Urinary bladder (tissue), 4 donors: ENCODE measurements around the gene FERMT3. TPM values are rescaled to one million over a fixed set of nuclear protein-coding genes. Genes with fewer than 3 reads are reported as not detected.

Experiments
- DNase-seq: peaks from one replicate; pipeline ENCODE4 v3.0.0-alpha.2; 2015; ENCODE audit errors: extremely low spot score
- H3K27ac ChIP-seq: one replicate; pipeline ENCODE4 v1.5.1; 2013; ENCODE audit warnings: low read depth, mild to moderate bottlenecking, moderate library complexity
- H3K36me3 ChIP-seq: one replicate; pipeline ENCODE4 v1.6.1; 2013; ENCODE audit warnings: mild to moderate bottlenecking, moderate library complexity; ENCODE audit not compliant: insufficient read depth
- H3K4me1 ChIP-seq: one replicate; pipeline ENCODE4 v1.6.1; 2013; ENCODE audit warnings: mild to moderate bottlenecking, moderate library complexity; ENCODE audit not compliant: insufficient read depth
- H3K4me3 ChIP-seq: one replicate; pipeline ENCODE4 v1.5.1; 2013; ENCODE audit warnings: low read depth, low read length
- WGBS: extraction: QIAGEN DNeasy Blood & Tissue Kit; methylation state at CpG from one replicate; pipeline ENCODE4 v1.1.7; 2013; 5-methylcytosine and 5-hydroxymethylcytosine counted together
- polyA plus RNA-seq: library from polyadenylated mRNA; stranded (reverse); fragments of 200-250 nt; gene quantifications from one replicate; pipeline ENCODE4 v1.2.3, GENCODE V29; 2013
- total RNA-seq: library from RNA; depleted of rRNA; stranded (reverse); fragments of >200 nt; gene quantifications from one replicate; pipeline ENCODE4 v1.2.3, GENCODE V29; 2014
- donor health status: healthy with polysubstance abuse.
- donor health status: healthy.

Gene FERMT3
- total and polyA plus RNA-seq, 2 donors = 7.8 to 16.8 TPM

GRCh38 chr11:64203421-64204079 is 3.0 kb upstream of the FERMT3 start:
- H3K36me3 ChIP-seq = no peaks in the 10 kb centered on the region
- WGBS = 89% methylated on average over 27 of the region's 27 CpGs
- no peak overlapping the region for H3K4me3 ChIP-seq
- no peak for DNase-seq
- H3K4me1 ChIP-seq = no peaks in the 10 kb centered on the region
- H3K27ac ChIP-seq = no peak overlapping the region

- no peak for DNase-seq
- Histone ChIP-seq H3K4me3 (no peak overlapping the region), H3K4me1 (no peaks in the 10 kb centered on the region), H3K27ac (no peak overlapping the region), H3K36me3 (no peaks in the 10 kb centered on the region)
- 73% methylated on average over 16 of the region's 16 CpGs for WGBS
Observed at GRCh38 chr11:64204080-64204440, 2.5 kb upstream of the FERMT3 start.

GRCh38 chr11:64204464-64204989 is 2.0 kb upstream of the FERMT3 start:
- 22% methylated on average over 7 of the region's 7 CpGs for WGBS
- Histone ChIP-seq H3K36me3 (no peaks in the 10 kb centered on the region), H3K4me3 (no peak overlapping the region), H3K4me1 (no peaks in the 10 kb centered on the region), H3K27ac (no peak overlapping the region)
- peak; percentile 73 for DNase-seq

- H3K4me1 ChIP-seq = no peaks in the 10 kb centered on the region
- WGBS = 49% methylated on average over 30 of the region's 30 CpGs
Observed at GRCh38 chr11:64207256-64208085, 950 bp downstream of the FERMT3 start.

GRCh38 chr11:64208086-64208795 is 1.7 kb downstream of the FERMT3 start:
- Histone ChIP-seq H3K27ac (peak overlapping the region; percentile 35), H3K4me3 (no peak overlapping the region), H3K36me3 (no peaks in the 10 kb centered on the region), H3K4me1 (no peaks in the 10 kb centered on the region)
- 74% methylated on average over 23 of the region's 23 CpGs for WGBS
- no peak for DNase-seq

More at GRCh38 chr11:64207256-64208085, 950 bp downstream of the FERMT3 start:
- Histone ChIP-seq H3K4me3 (peak overlapping the region; percentile 21), H3K27ac (peak overlapping the region; percentile 54), H3K36me3 (no peaks in the 10 kb centered on the region)
- DNase-seq = no peak

GRCh38 chr11:64208796-64209562 is 2.5 kb downstream of the FERMT3 start:
- Histone ChIP-seq H3K4me3 (no peak overlapping the region), H3K36me3 (no peaks in the 10 kb centered on the region), H3K4me1 (no peaks in the 10 kb centered on the region), H3K27ac (no peak overlapping the region)
- 81% methylated on average over 18 of the region's 18 CpGs for WGBS
- DNase-seq = no peak

GRCh38 chr11:64209563-64209843 is 3.0 kb downstream of the FERMT3 start:
- no peak for DNase-seq
- WGBS = 87% methylated on average over 8 of the region's 8 CpGs
- Histone ChIP-seq H3K36me3 (no peaks in the 10 kb centered on the region), H3K4me1 (no peaks in the 10 kb centered on the region), H3K4me3 (no peak overlapping the region), H3K27ac (no peak overlapping the region)

- Histone ChIP-seq H3K36me3 (no peaks in the 10 kb centered on the region), H3K27ac (no peak overlapping the region), H3K4me3 (no peak overlapping the region), H3K4me1 (no peaks in the 10 kb centered on the region)
- no peak for DNase-seq
- WGBS = 94% methylated on average over 24 of the region's 24 CpGs
Observed at GRCh38 chr11:64210301-64211020, 3.9 kb downstream of the FERMT3 start.

GRCh38 chr11:64211181-64211872 is 4.8 kb downstream of the FERMT3 start:
- DNase-seq = no peak
- Histone ChIP-seq H3K4me1 (no peaks in the 10 kb centered on the region), H3K27ac (no peak overlapping the region), H3K4me3 (no peak overlapping the region), H3K36me3 (no peaks in the 10 kb centered on the region)
- WGBS = 85% methylated on average over 30 of the region's 30 CpGs

- no peak overlapping the region for H3K4me3 ChIP-seq
- DNase-seq = no peak
- no peaks in the 10 kb centered on the region for H3K4me1 ChIP-seq
- no peak overlapping the region for H3K27ac ChIP-seq
- 93% methylated on average over 6 of the region's 6 CpGs for WGBS
- H3K36me3 ChIP-seq = no peaks in the 10 kb centered on the region
Observed at GRCh38 chr11:64216879-64217278, 10.4 kb downstream of the FERMT3 start.

GRCh38 chr11:64218628-64219353 is 12.3 kb downstream of the FERMT3 start:
- H3K4me3 ChIP-seq = no peak overlapping the region
- no peaks in the 10 kb centered on the region for H3K36me3 ChIP-seq
- WGBS = 64% methylated on average over 11 of the region's 11 CpGs
- no peak for DNase-seq
- no peaks in the 10 kb centered on the region for H3K4me1 ChIP-seq
- no peak overlapping the region for H3K27ac ChIP-seq

- H3K4me1 ChIP-seq = no peaks in the 10 kb centered on the region
- H3K36me3 ChIP-seq = no peaks in the 10 kb centered on the region
- no peak overlapping the region for H3K27ac ChIP-seq
- WGBS = 90% methylated on average over 7 of the region's 7 CpGs
- DNase-seq = no peak
- no peak overlapping the region for H3K4me3 ChIP-seq
Observed at GRCh38 chr11:64219354-64219684, 12.8 kb downstream of the FERMT3 start.
